Ramos (cell line): ENCODE measurements around the gene DPYD.

Experiments
- in situ Hi-C: fragments of 300-500 bp; cut with MboI; formaldehyde crosslinking; loops from one replicate; pipeline ENCODE4 v1.14.3; 2022; ENCODE audit warnings: low sequenced_read_pairs; ENCODE audit not compliant: unreplicated experiment

DPYD gene

DNA sequence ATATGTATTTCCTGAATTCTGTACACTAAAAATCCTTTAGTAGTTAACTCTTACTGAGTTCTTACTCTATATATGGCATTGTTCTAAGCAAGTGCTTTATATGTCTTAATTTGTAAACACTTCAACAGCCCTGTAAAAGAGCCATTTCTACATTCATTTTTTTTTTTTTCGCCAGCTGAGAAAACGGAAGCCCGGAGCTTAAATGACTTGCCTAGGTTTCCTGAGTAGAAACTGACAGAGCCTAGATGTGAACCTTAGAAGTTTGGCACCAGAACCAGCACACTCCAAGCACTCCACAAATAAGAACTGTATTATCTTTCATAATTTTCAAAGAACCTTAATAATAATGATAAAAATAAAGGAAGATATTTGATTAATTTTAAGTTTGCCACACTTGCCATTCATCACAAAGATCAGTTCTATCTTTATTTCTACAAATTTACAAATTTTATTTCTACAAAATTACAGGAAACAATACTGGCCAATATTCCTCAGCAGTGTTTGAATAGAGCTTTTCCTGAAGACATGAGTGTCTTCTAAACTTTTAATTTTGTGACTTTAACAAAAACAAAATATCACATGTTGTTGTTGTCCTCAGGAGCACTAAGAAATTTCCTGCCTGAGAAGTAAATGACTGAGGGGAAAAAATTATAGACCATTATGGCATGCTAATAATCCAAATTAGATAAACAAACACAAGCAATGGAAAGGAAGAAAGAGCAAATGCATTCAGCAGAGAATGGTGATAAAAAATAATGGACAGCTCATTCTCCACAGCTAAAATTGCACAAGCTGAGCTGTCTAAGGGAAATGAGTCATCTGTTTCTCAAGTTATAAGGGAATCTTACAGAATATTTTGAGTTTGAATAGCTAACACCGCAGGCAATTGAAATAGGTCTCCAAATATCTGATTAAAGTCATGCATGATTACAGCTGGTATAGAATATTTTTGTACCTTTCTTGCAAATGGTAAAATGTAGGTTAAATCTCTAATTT lies 71.2 kb downstream of the DPYD start:
- in situ Hi-C loops, result no loop called here

DNA sequence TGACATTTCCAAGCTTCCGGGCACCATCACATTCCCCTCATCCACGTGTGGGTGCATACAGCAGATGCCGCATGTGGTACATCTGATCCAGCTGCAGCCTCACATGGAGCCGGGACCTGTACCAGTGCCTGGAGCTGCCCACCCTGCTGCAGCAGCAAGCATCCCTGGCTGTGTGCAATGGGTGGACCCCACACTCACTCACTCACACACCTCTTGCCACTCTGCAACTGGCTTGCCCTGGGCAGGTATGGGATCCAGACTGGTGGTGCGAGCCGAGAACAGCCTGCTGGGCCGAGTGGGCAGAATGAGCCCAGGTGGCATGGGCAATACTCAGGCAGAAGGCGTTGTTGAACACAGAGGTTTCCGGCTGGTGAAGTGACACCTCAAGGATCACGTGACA lies 75.0 kb downstream of the DPYD start:
- in situ Hi-C loops, result no loop called here

DNA sequence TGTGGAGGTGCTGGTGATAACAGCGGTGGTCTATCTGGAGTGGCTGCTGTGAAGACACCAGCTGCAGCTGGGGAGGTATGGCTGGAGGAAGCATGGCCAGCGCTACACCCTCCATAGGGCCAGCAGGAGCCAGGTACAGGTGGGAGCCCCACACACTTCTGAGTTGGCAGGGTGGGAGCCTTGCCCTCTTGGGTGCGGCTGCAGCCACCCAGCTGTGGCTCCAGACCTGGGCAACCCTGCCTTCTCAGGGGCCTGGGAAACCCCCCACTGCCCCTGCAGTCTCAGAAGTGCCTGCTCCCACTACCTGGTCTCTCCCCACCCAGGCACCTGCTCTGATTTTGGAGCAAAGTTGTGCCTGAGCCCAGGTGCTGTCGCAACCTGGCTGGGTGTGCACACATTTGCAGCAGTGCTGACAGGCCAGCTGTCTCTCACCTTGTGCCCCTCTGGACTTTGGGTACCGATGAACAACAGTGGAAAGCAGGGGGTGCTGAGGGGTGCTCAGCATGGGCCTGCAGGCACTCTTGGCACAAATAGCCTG lies 76.2 kb downstream of the DPYD start:
- in situ Hi-C loops, result no loop called here

DNA sequence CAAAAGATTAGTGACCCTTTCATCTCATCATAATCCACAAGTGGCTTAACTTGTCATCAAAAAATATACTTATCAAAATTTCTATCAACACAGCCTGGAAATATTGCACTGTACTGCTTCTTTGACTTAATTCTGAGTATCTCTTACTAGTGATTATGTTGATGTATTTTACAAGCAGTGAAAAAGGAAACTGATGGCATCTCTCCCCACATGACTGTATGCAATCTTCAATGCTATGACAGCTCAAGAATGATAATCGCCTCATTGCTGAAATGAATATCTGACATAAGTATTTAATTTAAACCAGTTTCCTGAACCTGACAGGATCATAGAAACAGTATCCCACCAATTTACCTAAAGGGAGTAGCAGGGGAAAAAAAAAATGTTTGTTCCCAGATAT lies 79.5 kb downstream of the DPYD start:
- in situ Hi-C loops, result no loop called here

DNA sequence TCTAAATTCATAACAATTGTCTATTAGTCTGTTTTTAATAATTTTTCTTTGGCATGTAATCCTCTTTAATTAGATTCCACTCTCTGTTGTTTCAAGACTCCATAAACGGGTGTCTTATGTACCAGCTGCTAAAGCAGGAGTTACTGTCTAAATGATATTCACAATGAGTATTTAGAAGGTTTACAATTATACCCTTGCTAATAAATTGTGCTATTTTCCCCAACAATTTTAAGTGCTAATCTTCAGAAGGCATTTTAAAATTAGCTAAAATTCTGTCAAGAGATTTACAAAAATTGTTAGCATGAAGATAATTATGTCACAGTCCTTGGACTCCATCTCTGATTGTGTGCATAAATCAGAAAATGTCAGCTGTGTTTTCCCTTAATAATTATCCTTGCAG lies 83.7 kb downstream of the DPYD start:
- in situ Hi-C loops, result no loop called here

DNA sequence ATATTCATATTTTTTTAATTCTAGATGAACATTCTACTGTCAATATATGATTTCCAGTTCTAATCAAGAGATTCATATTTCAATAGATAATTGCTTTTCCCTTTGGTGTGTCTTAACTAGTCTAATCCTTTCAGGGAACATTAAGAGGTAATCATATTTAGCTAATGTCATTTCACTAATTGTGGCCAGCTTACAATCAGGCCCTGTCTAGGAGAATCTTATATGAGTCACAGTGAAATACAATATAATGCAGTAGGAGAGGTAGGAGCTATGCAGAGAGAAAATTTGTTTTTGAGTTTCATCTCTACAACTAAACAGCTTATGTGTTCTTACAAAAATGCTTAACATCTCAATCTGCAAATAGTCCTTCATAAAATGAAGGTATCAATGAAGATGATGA lies 85.9 kb downstream of the DPYD start:
- in situ Hi-C loops, result no loop called here

DNA sequence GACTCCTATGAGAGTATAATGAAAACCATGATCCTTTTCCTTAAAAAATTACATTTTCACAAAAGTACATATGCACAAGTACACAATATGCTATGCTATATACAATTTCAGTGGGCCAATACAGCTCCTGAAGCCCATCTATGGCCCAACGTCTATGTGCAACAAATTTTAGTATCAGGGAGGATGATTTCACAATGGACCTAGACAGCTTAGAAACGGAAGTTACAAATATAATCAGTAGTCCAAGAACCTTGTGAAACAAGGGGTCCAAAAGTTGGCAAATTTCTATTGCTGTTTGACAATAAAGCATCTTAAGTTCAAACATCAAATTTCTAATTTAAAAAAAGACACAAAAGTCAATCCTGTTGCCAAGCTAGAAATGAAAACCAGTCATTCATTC lies 87.0 kb downstream of the DPYD start:
- in situ Hi-C loops, result no loop called here

DNA sequence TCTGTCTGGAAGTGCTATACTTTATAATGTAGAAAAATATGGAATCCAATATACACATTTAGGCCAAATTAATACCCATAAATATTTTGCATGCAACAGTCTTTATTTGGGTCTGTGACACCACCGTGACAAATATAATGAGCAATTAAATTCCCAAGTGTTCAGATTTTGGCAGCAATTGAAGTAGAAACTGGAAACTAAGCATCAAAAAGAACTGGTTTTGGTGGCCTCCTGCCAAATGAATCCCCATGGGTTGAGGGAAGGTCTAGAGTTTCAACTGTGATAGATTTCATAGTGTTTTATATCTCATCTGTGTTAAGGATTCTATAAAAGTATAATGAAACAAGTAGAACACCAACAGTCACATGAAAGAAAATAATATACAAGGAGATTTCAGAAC lies 88.4 kb downstream of the DPYD start:
- in situ Hi-C loops, result no loop called here

DNA sequence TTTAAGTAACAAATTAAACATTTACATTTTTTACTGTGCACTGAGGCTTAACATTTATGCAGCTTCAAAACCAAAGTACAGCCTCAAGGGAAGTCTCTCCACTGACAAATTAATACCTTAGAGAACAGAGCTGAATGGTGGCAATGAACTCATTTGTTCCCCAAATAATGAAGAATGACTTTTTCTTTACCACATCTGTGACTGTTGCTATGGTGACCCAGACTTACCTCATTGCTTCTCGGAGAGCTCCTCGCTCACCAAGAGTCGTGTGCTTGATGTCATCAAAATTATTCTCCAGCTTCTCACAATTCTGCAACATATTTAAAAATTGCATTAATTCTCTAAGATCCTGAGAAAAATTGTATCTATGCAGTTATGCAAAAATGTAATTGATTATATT lies 92.9 kb downstream of the DPYD start:
- in situ Hi-C loops, result no loop called here

DNA sequence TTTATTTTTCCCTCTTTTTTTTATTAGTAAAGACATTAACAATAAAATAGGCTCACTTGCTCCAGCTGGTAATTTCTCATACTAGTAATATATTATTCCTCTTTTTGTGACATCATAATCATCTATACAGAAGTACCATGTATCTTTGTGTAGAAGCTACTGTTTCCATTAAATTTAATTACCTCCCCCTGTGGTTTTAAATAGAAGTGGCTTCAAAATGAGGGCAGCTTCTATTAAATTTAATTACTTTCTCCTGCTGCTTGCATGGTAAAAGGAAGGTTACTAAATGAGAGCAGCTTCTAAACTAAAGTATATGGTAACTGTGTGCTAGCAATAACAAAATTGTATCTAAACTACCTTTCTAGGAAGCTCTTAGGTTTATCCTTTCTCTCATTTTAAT lies 94.0 kb downstream of the DPYD start:
- in situ Hi-C loops, result no loop called here

DNA sequence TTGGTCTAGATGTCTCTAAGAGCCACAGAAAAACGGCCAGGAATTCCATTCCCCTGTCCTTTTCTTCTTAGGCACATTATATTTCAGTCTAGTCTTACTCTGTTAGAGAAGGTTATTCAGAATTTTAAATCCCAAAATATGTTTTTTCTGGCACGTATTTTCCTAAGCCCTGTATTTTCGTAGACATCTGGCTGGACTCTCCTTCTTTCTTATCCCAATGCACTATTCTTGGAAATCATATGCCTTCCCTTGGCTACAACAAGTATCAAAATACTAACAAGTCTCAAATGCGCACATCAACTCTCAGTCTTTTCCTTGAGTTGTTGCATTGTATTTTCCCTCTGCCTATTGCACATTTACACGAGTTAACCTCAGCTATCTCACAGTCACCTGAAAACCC lies 96.2 kb downstream of the DPYD start:
- in situ Hi-C loops, result no loop called here

DNA sequence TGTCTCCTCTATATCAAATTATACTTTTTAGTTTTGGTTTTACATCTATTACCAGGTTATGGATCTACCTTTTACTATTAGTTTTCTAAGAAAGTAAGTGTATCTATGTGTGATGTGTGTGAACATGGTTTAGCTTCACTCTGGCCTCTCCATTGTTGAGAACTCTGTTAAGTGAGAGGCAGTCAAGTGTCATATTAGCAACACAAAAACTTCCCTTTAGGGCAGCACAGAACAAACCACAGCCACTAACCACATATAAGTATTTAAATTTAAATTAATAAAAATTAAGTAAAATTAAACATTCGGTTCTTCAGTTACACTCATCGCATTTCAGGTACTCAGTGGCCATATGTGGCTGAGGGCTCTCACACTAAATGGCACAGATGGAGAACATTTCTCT lies 96.6 kb downstream of the DPYD start:
- in situ Hi-C loops, result no loop called here

DNA sequence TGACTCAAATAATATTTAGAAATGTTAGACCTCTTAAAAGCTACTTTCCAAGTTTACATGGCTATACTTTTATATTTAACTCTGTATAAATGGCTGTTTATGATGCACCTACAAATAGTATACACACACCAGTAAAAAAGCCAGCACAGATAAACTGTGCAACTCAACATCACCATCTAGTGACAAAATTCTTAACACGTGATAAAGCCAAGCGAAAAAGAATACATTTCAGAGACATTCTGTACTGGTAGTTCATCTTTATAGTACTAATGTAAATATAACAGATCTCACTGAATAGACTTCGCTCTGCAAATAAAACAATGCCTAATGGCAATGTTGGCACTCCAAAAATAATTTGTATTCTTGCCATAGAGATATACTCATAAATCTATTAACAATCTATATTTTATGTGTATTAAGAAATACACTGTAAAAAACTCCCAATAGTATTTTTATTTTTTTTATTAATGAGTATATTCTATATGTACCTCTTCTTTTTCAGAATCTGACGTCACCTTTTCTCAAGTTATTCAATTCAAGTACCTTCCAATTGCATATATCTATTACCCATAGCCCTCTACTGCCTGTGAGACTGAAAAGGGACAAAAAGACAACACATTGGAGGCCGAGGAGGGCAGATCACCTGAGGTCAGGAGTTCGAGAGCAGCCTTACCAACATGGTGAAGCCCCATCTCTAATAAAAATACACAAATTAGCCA lies 100.2 kb downstream of the DPYD start:
- in situ Hi-C loops, result no loop called here

DNA sequence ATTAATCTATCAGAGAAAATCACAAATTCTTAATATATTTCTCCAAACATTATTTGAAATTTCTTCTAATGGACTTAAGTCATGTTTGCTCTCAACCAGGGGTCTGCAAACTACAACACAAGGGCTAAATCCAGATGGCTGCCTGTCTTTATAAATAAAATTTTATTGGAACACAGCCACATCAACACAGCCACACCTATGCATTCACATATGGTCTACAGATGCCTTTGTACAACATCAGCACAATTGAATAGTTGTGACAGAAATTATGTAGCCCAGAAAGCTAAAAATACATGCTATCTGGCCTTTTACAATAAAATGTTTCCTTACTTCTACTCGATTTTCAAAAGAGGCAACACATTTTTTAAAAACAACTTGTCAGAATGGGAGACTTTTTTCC lies 103.9 kb downstream of the DPYD start:
- in situ Hi-C loops, result no loop called here

DNA sequence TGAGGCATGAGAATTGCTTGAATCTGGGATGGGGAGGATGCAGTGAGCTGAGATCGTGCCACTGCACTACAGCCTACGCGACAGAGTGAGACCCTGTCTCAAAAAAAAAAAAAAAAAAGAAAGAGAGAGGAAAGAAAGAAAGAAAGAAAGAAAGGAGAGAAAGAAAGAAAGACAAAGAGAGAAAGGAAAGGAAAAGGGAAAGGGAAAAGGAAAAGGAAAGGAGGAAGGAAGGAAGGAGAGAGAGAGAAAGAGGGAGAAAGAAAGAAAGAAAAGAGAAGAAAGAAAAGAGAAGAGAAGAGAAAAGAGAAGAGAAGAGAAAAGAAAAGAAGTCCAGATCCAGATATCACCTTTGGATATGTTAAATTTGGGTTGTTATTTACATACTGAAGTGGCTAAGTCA lies 106.0 kb downstream of the DPYD start:
- in situ Hi-C loops, result no loop called here

DNA sequence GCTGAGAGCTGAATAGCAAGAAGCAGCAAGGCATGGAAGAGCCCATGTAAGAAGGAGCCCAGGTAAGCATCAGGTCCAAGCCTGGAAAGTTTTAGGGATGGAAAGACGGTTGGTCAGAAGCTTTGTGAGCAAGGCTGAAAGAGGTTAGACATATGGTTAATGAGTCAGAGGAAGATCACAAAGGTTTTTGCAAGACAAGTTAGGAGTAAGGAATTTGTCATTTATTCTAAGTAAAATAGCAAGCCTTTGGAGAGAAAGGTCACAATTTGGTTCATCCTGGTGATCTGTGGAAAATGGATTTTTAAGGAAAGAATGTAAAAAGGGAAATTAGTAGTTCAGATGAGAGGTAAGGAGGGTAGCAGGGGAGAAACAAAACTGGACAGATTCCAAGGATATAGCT lies 106.7 kb downstream of the DPYD start:
- in situ Hi-C loops, result no loop called here

DNA sequence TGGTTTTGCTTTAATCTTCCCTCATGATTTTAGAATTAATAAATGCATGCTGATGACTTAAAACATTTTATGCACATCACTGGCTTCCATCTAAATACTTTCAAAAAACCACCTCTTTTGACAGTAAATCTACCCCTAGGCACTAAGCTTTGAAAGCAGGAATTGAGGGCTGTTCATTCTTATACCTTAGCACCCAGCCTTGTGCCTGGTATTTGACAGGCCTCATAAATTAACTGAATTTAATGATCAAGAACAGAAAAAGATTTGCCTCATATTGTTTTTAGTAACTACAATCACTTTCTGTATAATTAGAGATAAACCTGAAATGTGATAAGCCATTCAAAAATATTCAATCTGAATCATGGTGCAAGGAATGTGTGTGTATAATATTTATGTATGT lies 108.8 kb downstream of the DPYD start:
- in situ Hi-C loops, result no loop called here

DNA sequence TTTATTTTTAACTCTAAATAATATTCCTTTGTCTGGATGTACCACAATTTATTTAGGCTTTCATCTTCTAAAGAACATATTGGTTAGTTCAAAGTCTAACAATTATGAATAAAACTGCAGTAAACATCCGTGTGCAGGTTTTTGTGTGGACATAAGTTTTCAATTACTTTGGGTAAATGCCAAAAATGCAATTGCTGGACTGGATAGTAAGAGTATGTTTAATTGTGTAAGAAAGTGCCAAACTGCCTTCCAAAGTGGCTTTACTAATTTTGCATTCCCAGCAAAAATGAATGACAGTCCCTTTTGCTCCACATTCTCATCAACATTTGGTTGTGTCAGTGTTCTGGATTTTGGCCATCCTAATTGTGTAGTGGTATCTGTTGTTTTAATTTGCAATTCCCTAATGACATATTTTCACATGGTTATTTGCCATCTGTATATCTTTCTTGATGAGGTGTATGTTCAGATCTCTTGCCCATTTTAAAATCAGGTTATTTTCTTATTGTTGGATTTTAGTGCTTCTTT lies 113.8 kb downstream of the DPYD start:
- in situ Hi-C loops, result no loop called here

DNA sequence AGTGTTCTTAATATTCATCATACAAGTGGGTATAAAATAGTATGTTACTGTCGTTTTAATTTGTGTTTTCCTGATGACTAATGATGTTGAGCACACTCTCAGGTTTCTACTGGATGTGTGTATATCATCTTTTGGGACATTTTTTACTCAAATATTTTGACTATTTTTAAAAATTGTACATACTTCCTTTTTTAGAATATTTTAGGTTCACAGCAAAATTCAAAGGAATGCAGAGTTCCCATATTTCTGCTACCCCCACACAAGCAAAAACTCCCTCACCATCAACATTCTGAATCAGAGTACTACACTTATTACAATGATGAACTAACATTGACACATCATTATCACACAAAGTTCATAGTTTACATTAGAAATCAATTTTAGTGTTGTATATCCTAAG lies 114.5 kb downstream of the DPYD start:
- in situ Hi-C loops, result no loop called here

DNA sequence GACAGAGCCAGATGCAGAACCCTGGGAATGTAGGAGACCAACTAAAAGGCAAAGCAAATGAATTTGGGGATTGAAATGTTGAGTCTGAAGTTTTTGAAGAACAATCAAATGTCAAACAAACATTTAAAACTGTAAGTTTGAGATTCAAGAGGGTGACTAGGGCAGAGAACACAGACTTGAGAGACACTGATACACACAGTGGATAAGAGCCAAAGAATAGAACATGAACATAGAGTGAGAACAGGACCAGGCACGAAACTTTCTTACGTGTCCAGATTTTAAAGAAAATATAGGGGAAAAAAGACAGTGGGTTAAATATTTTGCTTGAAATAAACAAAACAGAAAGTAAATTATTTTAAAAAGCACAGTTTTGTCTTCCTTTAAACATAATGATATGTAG lies 115.7 kb downstream of the DPYD start:
- in situ Hi-C loops, result no loop called here

DNA sequence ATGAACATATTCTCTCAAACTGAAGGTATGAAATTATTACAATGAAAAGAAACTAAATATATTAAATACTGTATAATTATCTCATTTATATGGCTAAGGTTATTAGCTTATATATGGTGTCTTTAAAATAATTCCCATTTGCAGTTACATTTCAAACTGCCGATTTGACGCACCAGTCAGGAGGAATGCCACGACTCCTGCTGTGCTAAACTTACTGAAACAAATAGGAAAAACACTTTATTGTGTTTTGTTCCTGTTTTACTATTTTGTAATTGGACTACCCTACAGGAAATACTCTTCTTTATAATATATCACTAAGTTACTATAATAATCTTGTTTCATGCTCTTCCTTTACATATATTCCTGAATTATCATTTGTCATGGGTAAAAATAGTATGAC lies 117.8 kb downstream of the DPYD start:
- in situ Hi-C loops, result no loop called here
